C4-2B (cell line): Measurements from ENCODE around the gene CHN2.

Experiments used
- CTCF ChIP-seq: fragments of 450-650 bp; conservative IDR thresholded peaks from 2 replicates; pipeline ENCODE4 v1.5.1; 2017; ENCODE audit warnings: mild to moderate bottlenecking
- ZFX ChIP-seq: fragments of 450-650 bp; IDR thresholded peaks from 2 replicates; pipeline ENCODE4 v1.6.1; 2017

GRCh38 chr7:29231671-29232232 lies 37.2 kb downstream of the CHN2 start:
- TF ChIP-seq CTCF (no peak), ZFX (no peak)
